DND-41 (cell line): Measurements from ENCODE around the gene MIPEP.

Source experiments
- CTCF ChIP-seq: IDR thresholded peaks from 2 replicates; pipeline ENCODE4 v1.5.1; 2012; ENCODE audit warnings: borderline replicate concordance, low read length, moderate library complexity, mild to moderate bottlenecking; ENCODE audit not compliant: poor library complexity, severe bottlenecking; ENCODE audit errors: extremely low read depth
- EZH2 ChIP-seq: IDR thresholded peaks from 3 replicates; pipeline ENCODE4 v1.6.1; 2012; ENCODE audit warnings: borderline replicate concordance, low read depth, mild to moderate bottlenecking, moderate library complexity, low read length, inconsistent platforms; ENCODE audit not compliant: severe bottlenecking

DNA sequence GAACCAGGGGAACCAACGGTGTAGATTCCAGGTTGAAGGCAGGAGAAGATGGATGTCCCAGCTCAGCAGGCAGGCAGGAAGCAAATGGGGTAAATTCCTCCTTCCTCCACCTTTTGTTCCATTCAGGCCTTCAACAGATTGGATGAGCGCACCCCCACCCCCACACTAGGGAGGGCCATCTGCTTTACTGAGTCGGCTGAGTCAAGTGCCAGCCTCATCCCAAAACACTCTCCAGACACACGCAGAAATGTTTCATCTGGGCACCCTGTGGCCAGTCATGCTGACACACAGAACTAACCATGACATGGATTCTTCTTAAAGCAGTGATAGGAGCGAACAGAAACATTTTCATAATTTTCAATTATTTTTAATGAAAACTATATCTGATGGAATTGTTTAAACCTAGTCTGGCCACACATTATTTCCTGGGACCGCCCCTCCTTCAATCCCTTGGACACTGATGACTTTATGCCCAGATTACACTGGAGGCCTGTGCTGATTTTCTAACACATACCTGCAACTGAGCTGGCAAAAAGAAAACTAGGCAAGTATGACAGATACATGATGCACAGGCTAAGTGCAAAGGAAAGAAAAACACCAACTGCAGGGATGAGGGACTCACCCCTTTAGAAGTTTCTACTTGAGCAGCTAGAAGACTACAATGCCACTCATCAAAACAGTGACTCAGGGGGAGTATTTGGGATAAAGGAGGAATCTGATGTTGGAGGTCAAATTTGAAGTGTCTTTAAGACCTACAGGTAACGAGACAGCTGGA, 164.8 kb downstream of the MIPEP start:
- TF ChIP-seq EZH2 = no peak
- TF ChIP-seq CTCF = no peak
